NT2/D1 (cell line): ENCODE measurements around the gene MTERF2.

Experiments used
- SUZ12 ChIP-seq: IDR thresholded peaks from 2 replicates; pipeline ENCODE4 v1.6.1; 2011; ENCODE audit not compliant: insufficient read length, insufficient read depth; ENCODE audit errors: extremely low read depth
- YY1 ChIP-seq: IDR thresholded peaks from 2 replicates; pipeline ENCODE4 v1.6.1; 2011; ENCODE audit not compliant: insufficient read length, insufficient read depth
- ZNF274 ChIP-seq: IDR thresholded peaks from 2 replicates; pipeline ENCODE4 v1.6.1; 2011; ENCODE audit warnings: mild to moderate bottlenecking, low read depth, low read length

DNA sequence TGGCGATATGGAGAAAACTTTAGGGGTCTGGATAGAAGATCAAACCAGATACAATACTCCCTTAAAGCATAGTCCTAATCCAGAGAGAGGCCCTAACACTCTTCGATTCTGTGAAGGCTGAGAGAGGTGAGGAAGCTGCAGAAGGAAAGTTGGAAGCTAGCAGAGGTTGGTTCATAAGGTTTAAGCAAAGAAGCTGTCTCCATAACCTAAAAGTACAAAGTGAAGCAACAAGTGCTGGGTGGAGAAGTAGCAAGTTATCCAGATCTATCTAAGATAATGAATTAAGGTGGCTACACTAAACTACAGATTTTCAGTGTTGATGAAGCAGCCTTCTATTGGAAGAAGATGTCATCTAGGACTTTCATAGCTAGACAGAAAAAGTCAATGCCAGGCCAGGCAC lies 24.6 kb upstream of the MTERF2 start:
- TF ChIP-seq ZNF274 = no peak
- TF ChIP-seq YY1 = no peak
- no peak for TF ChIP-seq SUZ12
